Left kidney (tissue), 2 donors: ENCODE data around the gene B3GNT5. TPM values are rescaled to one million over a fixed set of nuclear protein-coding genes. Genes with fewer than 3 reads are reported as not detected.
A peak's percentile ranks its signal among the peaks of the same experiment; 100 is the strongest.
"Not testable (repeated sequence)": the region's sequence is repeated elsewhere in the genome, so short reads cannot be mapped to it uniquely, and the experiment has no call there.

Source experiments
- DNase-seq: peaks from one replicate; pipeline ENCODE4 v3.0.0-alpha.2; 2013
- polyA plus RNA-seq: library from polyadenylated mRNA; unstranded; fragments of 120-200 nt; gene quantifications from one replicate; pipeline ENCODE4 v1.2.1, GENCODE V29; 2013; ENCODE audit not compliant: insufficient read length

The B3GNT5 gene
- polyA plus RNA-seq, 1 donor: 28.6 TPM

GRCh38 chr3:183227586-183227985 is 25.5 kb upstream of the B3GNT5 start:
- DNase-seq: no peak

DNA sequence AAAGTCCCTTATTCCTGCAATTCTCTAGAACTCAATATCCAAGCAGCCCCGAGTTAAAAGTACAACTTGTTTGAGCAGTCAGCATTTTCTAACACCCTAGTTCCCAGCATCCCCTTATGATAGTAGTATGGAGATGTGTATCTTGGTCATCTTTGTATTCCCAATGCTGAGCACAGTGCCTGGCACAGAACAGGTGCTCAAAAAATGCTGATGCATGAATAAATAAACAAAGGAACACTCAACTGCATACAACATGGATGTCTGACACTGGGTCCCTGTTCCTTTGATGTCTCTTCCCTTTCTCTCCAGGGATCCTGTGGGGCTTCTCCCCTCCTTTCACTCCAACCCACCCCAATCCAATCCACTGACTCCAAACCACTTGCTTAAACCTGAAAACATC is 23.9 kb upstream of the B3GNT5 start:
- DNase-seq: no peak

GRCh38 chr3:183230251-183230650 is 22.8 kb upstream of the B3GNT5 start:
- not testable (repeated sequence) for DNase-seq

- no peak for DNase-seq
These were observed 22.2 kb upstream of the B3GNT5 start for GRCh38 chr3:183230826-183231225.

DNA sequence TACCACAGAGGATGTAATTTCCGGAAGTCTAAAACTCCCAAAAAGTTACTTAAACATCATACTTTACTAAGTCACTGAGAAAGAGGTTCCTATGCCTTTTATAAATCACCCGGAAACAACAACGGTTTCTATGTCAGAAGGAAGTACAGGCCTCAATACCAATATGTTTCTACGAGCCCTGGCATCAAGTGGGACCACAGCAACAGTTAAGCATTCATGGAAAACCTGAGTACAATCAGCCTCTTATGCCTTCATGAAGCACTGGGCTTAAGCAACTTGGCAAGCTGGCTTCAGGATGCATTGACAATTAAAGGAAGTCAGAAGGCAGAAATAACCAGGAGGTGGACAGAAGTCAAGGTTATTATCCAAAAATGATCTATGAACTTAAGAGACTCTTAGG is 19.1 kb upstream of the B3GNT5 start:
- DNase-seq: no peak

GRCh38 chr3:183239046-183239445 is 14.0 kb upstream of the B3GNT5 start:
- DNase-seq: no peak

GRCh38 chr3:183242431-183242830 is 10.6 kb upstream of the B3GNT5 start:
- DNase-seq: no peak

DNA sequence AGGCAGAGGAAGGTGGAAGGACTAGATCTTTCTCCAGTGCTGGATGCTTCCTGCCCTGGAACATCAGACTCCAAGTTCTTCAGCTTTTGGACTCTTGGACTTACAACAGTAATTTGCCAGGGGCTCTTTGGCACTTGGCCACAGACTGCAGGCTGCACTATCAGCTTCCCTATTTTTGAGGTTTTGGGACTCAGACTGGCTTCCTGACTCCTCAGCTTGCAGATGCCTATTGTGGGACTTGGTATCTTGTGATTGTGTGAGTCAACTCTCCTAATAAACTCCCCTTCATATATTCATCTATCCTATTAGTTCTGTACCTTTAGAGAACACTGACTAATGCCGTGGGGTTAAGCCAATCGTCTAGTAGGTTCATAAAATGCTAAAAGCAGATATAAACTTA is 8.8 kb upstream of the B3GNT5 start:
- no peak for DNase-seq

- no peak for DNase-seq
These were observed 8.0 kb upstream of the B3GNT5 start for GRCh38 chr3:183244981-183245476.

DNA sequence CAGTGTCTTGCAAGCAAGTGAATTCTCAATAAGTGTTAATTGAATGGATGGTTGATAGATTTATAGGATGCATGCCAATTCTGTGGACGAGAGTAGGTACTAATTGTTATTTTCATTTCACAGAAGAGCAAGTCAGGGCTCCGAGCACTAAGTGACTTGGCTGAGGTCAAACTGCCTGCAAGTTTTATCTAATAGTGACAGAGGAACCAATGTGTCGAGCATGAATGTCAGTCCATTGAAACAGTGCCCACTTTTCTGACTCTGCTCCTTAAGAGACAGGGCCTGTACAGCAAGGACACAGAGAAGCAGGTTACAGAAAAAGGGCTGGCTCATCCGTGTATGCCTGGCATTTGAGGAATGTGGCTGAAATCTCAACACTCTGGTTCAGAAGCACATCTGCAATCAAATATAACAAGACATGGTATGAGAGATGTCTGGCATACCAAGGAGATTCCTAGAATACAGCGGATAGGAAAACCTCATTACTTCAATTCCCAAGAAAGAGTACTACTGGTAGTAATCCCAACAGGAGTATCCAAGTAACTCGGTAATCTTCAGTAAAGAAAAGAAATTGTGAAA is 6.0 kb upstream of the B3GNT5 start:
- DNase-seq: no peak

DNA sequence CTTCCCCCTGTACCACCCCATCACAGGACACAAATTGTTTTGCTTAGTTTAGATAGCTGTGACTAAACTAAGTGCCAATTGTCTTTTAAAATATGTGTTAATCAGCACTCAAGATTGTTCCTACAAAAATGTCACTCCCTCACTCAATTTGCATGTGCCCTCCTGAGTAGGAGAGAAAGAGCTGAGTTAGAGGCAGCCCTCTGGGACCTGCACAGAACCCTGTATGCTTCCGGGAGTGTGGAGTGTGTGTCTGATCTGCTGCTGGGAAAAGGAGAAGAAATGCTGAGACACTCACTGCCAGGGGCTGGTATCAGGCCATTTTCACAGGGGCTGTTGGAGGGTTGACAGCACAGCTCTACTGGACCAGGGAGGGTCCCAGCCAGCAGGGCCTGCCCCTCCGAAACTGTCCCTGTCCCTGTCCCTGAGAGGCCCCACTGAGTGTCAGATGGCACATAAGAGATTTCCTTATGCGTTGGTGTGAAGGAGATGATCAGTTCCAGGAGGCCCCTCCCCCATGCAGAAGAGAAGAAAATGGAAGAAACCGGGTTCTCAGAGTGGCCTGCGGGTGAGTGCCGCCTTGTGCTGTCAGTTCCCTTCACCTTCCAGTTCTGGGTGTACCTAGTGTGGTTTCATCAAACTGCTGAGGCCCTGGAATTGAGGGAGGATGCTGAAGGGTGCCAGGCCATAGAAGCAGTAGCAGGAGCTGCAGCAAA is 3.9 kb upstream of the B3GNT5 start:
- DNase-seq: no peak

DNA sequence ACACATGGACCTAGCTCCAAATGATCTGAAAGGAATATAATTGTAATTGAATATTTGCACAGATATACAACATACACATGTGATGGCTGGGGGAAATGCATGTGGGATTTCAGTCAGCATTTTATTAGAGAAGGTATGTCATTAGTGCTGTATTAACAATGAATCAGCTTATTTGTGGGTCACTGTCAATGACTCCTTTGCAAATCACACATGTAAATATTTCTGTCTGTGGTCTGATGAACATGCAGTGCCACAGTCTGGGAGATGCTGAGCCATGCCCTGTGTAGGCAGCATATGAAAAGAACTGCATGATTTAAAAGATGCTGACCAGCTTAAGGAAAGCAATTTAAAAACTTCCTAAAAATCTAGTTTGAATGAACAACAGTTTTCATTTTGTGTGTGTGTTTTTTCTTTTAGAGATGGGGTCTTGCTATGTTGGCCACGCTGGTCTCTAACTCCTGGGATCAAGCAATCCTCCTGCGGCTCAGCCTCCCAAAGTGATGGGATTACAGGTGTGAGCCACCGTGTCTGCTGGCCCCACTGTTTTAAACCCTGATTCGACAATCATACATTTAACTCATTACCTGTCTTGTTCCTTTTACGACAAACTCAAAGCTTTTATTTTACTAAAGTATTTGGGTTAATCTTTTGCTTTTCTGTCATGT is 803 bp upstream of the B3GNT5 start:
- no peak for DNase-seq

GRCh38 chr3:183253528-183254486 is 754 bp downstream of the B3GNT5 start:
- DNase-seq: peak; percentile 58

DNA sequence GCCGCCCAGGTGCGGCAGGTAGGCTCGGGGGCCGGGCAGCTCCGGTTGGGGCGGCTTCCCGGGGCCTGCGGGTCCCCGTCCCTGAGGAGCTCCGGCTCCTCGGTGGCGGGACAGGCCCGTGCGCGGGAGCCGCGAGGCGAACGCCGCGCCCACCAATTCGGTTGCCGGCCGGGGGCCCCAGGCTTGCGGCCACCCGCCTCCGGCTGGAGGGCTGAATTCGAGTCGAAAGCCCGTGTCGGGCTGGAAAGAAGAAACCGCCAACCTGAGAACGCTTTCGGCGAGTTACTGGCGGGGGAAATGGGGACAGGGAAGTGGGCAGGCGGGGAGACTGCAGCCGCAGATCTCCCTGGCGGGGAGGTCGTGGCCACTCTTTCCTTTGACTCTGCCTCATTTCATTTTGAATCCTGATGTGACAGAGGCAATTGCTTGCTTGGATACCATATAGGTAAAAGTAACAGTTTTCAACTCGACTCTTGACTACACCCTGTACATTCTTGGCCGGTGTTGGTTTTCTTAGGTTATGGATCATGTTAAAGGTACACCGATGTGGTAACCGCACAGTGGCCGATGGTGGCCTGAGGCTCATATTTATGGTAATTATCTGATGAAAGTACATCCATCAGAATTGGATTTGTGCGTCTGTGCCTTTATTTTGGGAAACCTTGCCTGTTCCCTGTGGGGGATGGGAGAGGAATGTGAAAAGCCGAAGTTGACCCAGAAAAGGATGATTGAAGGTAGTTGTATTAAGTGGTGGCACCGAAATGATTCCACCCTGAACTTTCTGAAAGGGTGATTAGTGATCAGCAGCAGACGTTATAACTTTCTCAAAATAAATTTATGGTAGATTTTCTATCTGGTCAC is 1.7 kb downstream of the B3GNT5 start:
- peak; percentile 41 for DNase-seq

- DNase-seq: no peak
These were observed 2.3 kb downstream of the B3GNT5 start for GRCh38 chr3:183255348-183255730.

DNA sequence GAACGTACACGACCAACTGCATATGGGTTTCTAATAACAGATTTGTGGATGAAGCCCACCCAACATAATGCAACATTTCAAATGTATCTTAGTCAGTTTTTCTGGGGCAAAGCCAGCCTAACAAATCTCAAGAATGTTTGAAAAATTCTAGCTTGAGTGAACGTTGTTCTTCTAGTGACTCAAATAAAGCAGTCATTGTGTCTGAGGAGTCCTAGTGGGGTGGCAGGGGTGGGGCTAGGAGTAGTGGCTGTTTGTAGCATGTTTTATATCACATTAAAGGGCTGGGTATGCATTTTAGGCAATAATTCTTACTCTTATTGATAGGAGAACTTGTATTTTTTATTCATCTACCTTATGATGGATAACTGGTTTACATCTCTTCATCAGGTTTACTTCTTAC is 6.0 kb downstream of the B3GNT5 start:
- DNase-seq: no peak

- no peak for DNase-seq
These were observed 6.6 kb downstream of the B3GNT5 start for GRCh38 chr3:183259621-183260020.

- no peak for DNase-seq
These were observed 7.3 kb downstream of the B3GNT5 start for GRCh38 chr3:183260167-183260904.

GRCh38 chr3:183261151-183261724 is 8.2 kb downstream of the B3GNT5 start:
- no peak for DNase-seq

- no peak for DNase-seq
These were observed 9.9 kb downstream of the B3GNT5 start for GRCh38 chr3:183262875-183263378.
